Upper lobe of left lung (tissue), 6 donors: ENCODE results near the gene DACT2. TPM values are rescaled to one million over a fixed set of nuclear protein-coding genes. Genes with fewer than 3 reads are reported as not detected.

Source experiments
- ATAC-seq, 2 donors: fragments of 200-7000 bp; cut with Tn5 transposase; one replicate each; pipeline ENCODE4 v1.9.1; 2022; ENCODE audit warnings: mild to moderate bottlenecking in 2 of 2, moderate library complexity in 2 of 2; ENCODE audit not compliant: low FRiP score in 2 of 2
- DNase-seq, 2 donors: peaks; one replicate each; pipeline ENCODE4 v3.0.0-alpha.2; 2019 to 2020
- H3K27ac ChIP-seq, 4 donors: fragments of 200-600 bp; sonication (generic); one replicate each; pipeline ENCODE4 v1.5.1; 2016 to 2019
- H3K27me3 ChIP-seq, 4 donors: fragments of 200-600 bp; sonication (generic); one replicate each; pipeline ENCODE4 v1.5.1; 2017 to 2019
- H3K36me3 ChIP-seq, 4 donors: fragments of 200-600 bp; sonication (generic); one replicate each; pipeline ENCODE4 v1.5.1; 2016 to 2019
- H3K4me1 ChIP-seq, 4 donors: fragments of 200-600 bp; sonication (generic); one replicate each; pipeline ENCODE4 v1.5.1; 2018 to 2019
- H3K4me3 ChIP-seq, 4 donors: fragments of 200-600 bp; sonication (generic); one replicate each; pipeline ENCODE4 v1.5.1; 2017 to 2019; ENCODE audit warnings: mild to moderate bottlenecking in 2 of 4, moderate library complexity in 1 of 4
- H3K9me3 ChIP-seq, 4 donors: fragments of 200-600 bp; sonication (generic); one replicate each; pipeline ENCODE4 v1.5.1; 2018 to 2019
- CTCF ChIP-seq, 6 experiments: fragments of 450-650 bp in 4 of 6; fragments of 200-600 bp in 2 of 6; sonication (generic) in 2 of 6; IDR thresholded peaks; one replicate each; pipeline ENCODE4 v1.5.1; 2016 to 2019; ENCODE audit warnings: antibody characterized with exemption in 6 of 6
- EP300 ChIP-seq, 4 donors: sonication (generic); formaldehyde crosslinking; IDR thresholded peaks; one replicate each; pipeline ENCODE4 v1.5.1; 2017; ENCODE audit warnings: antibody characterized with exemption in 4 of 4, control low read depth in 2 of 4
- POLR2A ChIP-seq, 4 donors: fragments of 450-650 bp; IDR thresholded peaks; one replicate each; pipeline ENCODE4 v1.5.1; 2016 to 2017; ENCODE audit warnings: antibody characterized with exemption in 4 of 4, mild to moderate bottlenecking in 2 of 4
- POLR2AphosphoS5 ChIP-seq, 2 donors: sonication (generic); formaldehyde crosslinking; IDR thresholded peaks; one replicate each; pipeline ENCODE4 v1.5.1; 2017; ENCODE audit warnings: antibody characterized with exemption in 2 of 2
- WGBS, 2 donors: methylation state at CpG; one replicate each; pipeline ENCODE4 v1.1.5; 2017 to 2018; 5-methylcytosine and 5-hydroxymethylcytosine counted together
- total RNA-seq, 6 donors: library from RNA; depleted of rRNA in 4 of 6; stranded (reverse); fragments of >200 nt in 4 of 6; gene quantifications; one replicate each; pipeline versions ENCODE4 v1.1.0 to v1.2.1, GENCODE V29; 2016 to 2021
- donor health status: DM: no; HTN: no; CAD: no; lungs with moderate emphysema.
- donor health status: DM: no; HTN: yes; CAD: no; lungs with severe emphysema.

DACT2 gene
- total RNA-seq, 6 donors from 2014 or later: 0.44 to 13.6 (median 3.2) TPM

DNA sequence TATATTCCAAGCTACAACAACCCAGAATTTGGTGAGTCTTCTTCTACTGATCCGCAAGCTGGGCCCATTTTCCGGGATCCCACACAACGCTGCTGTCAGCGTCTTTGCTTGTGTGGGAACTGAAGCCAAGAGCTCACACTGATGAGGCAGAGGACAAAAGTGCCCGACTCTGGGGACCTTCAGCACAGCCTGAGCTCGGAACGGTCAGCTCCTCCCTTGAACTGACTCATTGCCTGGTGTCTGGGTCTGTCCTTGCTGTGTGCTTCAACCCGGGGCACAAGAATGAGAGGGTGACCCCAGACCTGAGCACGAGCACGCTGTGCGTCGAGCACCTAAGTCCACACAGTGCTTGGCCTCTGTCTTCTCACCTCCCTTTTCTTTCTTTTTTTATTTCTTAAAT is 33.5 kb downstream of the DACT2 start:
- H3K4me3 ChIP-seq: no peak overlapping the region
- no peaks in the 10 kb centered on the region for H3K9me3 ChIP-seq
- no peaks in the 10 kb centered on the region for H3K4me1 ChIP-seq
- no peaks in the 10 kb centered on the region for H3K27me3 ChIP-seq
- ATAC-seq (peak; percentile 22 to 53), DNase-seq (no peak)
- TF ChIP-seq EP300 (IDR thresholded peaks at IDR 0.05): no peak
- no peak for TF ChIP-seq POLR2A (IDR thresholded peaks at IDR 0.05)
- TF ChIP-seq POLR2AphosphoS5 (IDR thresholded peaks at IDR 0.05): no peak
- TF ChIP-seq CTCF (IDR thresholded peaks at IDR 0.05): no peak
- 76 to 85% methylated on average over 12 of the region's 12 CpGs for WGBS, 2 donors
- no peak overlapping the region for H3K27ac ChIP-seq
- H3K36me3 ChIP-seq: no peaks in the 10 kb centered on the region

DNA sequence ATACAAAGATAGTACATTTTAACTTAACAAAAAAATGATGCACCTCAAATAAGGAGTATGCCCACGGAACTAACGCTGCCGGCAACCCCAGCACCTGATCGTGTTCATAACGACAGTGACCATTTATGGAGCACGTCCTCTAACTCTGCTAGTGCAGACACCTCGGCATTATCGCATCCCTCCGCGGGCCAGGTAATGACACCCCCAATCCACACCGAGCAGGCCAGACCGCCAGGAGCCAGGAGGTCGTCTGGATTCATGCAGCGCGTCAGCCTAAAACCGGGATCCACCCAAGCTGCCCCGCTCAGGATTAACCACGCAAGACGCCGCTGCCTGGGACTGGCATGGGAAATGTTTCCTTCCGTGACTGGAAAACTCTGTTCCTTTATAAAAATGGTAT is 34.1 kb downstream of the DACT2 start:
- ATAC-seq (no peak), DNase-seq (no peak)
- Histone ChIP-seq H3K27ac (no peak overlapping the region), H3K36me3 (no peaks in the 10 kb centered on the region), H3K27me3 (no peaks in the 10 kb centered on the region), H3K9me3 (no peaks in the 10 kb centered on the region), H3K4me3 (no peak overlapping the region), H3K4me1 (no peaks in the 10 kb centered on the region)
- 96 to 97% methylated on average over 21 of the region's 21 CpGs for WGBS, 2 donors
- no peak for TF ChIP-seq POLR2AphosphoS5 (IDR thresholded peaks at IDR 0.05)
- TF ChIP-seq EP300 (IDR thresholded peaks at IDR 0.05): no peak
- no peak for TF ChIP-seq POLR2A (IDR thresholded peaks at IDR 0.05)
- TF ChIP-seq CTCF (IDR thresholded peaks at IDR 0.05): no peak

GRCh38 chr6:168284187-168284586 is 35.4 kb downstream of the DACT2 start:
- 93 to 94% methylated on average over 6 of the region's 6 CpGs for WGBS, 2 donors
- Histone ChIP-seq H3K36me3 (no peaks in the 10 kb centered on the region), H3K27me3 (no peaks in the 10 kb centered on the region), H3K4me1 (no peaks in the 10 kb centered on the region), H3K9me3 (no peaks in the 10 kb centered on the region), H3K27ac (no peak overlapping the region), H3K4me3 (no peak overlapping the region)
- ATAC-seq: no peak
- TF ChIP-seq CTCF (IDR thresholded peaks at IDR 0.05) (no peak), POLR2AphosphoS5 (IDR thresholded peaks at IDR 0.05) (no peak), EP300 (IDR thresholded peaks at IDR 0.05) (no peak), POLR2A (IDR thresholded peaks at IDR 0.05) (no peak)
- DNase-seq: no peak

- Histone ChIP-seq H3K27me3 (no peaks in the 10 kb centered on the region), H3K4me1 (no peaks in the 10 kb centered on the region), H3K36me3 (no peaks in the 10 kb centered on the region), H3K9me3 (no peaks in the 10 kb centered on the region), H3K4me3 (no peak overlapping the region), H3K27ac (no peak overlapping the region)
- TF ChIP-seq EP300 (IDR thresholded peaks at IDR 0.05): no peak
- TF ChIP-seq POLR2AphosphoS5 (IDR thresholded peaks at IDR 0.05): no peak
- TF ChIP-seq CTCF (IDR thresholded peaks at IDR 0.05): no peak
- TF ChIP-seq POLR2A (IDR thresholded peaks at IDR 0.05): no peak
- WGBS, 2 donors: 90 to 96% methylated on average over 2 to 14 of the region's 14 CpGs
- no peak for ATAC-seq
- DNase-seq: no peak
Observed at GRCh38 chr6:168283686-168284025, 35.9 kb downstream of the DACT2 start.

DNA sequence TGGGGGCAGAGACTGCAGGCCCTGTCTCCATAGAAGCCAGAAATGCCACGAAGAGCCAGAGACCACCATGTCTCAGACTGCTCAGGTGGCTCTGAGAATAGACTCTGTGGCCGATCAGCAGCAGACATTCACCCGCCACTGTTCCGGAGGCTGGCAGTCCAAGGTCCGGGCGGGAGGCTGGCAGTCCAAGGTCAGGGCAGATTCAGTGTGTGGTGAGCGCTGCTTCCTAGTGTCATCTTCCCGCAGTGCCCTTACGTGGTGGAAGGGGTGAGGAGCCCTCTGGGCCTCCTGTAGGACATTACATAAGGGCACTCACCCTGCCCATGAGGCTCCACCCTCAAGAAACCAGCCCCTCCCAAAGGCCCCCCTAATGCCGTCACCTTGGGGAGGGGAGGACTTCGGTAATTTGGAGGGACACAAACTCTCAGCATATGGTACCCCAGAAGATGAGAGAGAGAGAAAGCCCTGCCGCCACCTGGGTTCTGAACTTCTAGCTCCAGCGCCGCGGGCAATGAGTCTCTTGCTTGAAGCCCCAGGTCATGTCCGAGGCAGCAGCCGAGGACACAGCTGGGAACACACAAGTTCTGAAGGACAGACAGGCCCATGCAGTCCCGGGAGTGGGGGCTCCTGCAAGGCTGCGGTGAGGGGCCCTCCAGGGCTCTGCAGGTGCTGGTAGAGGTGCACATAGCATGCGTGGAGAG is 36.4 kb downstream of the DACT2 start:
- no peak overlapping the region for H3K27ac ChIP-seq
- WGBS, 2 donors: 86 to 94% methylated on average over 10 to 17 of the region's 20 CpGs
- H3K4me1 ChIP-seq: no peaks in the 10 kb centered on the region
- H3K27me3 ChIP-seq: no peaks in the 10 kb centered on the region
- no peaks in the 10 kb centered on the region for H3K9me3 ChIP-seq
- no peak for TF ChIP-seq POLR2AphosphoS5 (IDR thresholded peaks at IDR 0.05)
- no peak for TF ChIP-seq EP300 (IDR thresholded peaks at IDR 0.05)
- TF ChIP-seq CTCF (IDR thresholded peaks at IDR 0.05): no peak
- no peak for TF ChIP-seq POLR2A (IDR thresholded peaks at IDR 0.05)
- H3K36me3 ChIP-seq: no peaks in the 10 kb centered on the region
- DNase-seq: no peak
- H3K4me3 ChIP-seq: no peak overlapping the region
- ATAC-seq: no peak
